ENCODE measurements around the gene SLIT3. TPM values are rescaled to one million over a fixed set of nuclear protein-coding genes. Genes with fewer than 3 reads are reported as not detected.

SLIT3 gene
- total RNA-seq, 2 experiments from 2014 or later = 0.15 TPM; not detected in 1

DNA sequence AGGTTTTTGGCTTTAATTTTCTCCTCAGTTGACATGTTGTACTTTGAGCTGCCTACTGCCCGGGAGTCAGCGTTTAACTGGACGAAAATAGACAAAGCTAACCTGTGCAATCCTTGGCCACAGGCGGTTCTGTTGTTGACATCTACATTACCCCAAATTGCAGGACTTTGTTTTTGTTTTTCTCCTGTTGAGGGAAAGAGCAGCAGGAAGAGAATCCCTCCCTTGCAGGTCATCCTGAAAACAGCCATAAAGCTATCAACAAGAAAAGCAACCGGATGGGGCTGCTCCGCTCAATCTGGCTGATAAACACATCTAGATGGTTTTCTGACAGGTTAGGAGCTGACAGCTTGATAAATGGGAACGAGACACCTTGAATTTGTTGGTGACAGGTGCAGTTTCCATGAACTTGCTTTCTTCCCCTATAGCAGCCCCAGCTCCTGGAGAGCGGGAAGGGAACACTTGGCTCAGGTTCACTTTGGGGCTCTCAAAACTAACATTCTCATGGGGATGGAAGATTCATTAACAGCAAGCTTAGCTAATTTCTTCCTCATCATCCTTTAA is 331.5 kb downstream of the SLIT3 start:
- no peak for DNase-seq
- Mint-ChIP-seq H3K4me3 (no peak overlapping the region), H3K27me3 (peaks cover 9% of the 10 kb centered on the region), H3K27ac (no peak overlapping the region), H3K36me3 (ENCODE audit: low read depth) (no peaks in the 10 kb centered on the region), H3K4me1 (no peaks in the 10 kb centered on the region), H3K9me3 (no peaks in the 10 kb centered on the region)
- ChIA-PET POLR2A (no interaction called here), CTCF (no interaction called here)

GRCh38 chr5:168967882-168968620 is 332.9 kb downstream of the SLIT3 start:
- ChIA-PET CTCF (no interaction called here), POLR2A (no interaction called here)
- Mint-ChIP-seq H3K27ac (no peak overlapping the region), H3K4me3 (no peak overlapping the region), H3K27me3 (peaks cover 9% of the 10 kb centered on the region), H3K4me1 (no peaks in the 10 kb centered on the region), H3K9me3 (no peaks in the 10 kb centered on the region), H3K36me3 (ENCODE audit: low read depth) (no peaks in the 10 kb centered on the region)
- no peak for DNase-seq

GRCh38 chr5:168965638-168966037 is 335.3 kb downstream of the SLIT3 start:
- Mint-ChIP-seq H3K27ac (no peak overlapping the region), H3K27me3 (peaks cover 9% of the 10 kb centered on the region), H3K4me1 (no peaks in the 10 kb centered on the region), H3K9me3 (no peaks in the 10 kb centered on the region), H3K4me3 (no peak overlapping the region), H3K36me3 (ENCODE audit: low read depth) (no peaks in the 10 kb centered on the region)
- ChIA-PET CTCF (no interaction called here), POLR2A (no interaction called here)
- DNase-seq = no peak

GRCh38 chr5:168964182-168964581 is 336.8 kb downstream of the SLIT3 start:
- CTCF ChIA-PET = no interaction called here
- H3K36me3 Mint-ChIP-seq (ENCODE audit: low read depth) = no peaks in the 10 kb centered on the region
- POLR2A ChIA-PET = no interaction called here

GRCh38 chr5:168962306-168962705 is 338.6 kb downstream of the SLIT3 start:
- H3K36me3 Mint-ChIP-seq (ENCODE audit: low read depth) = no peaks in the 10 kb centered on the region
- H3K9me3 Mint-ChIP-seq = no peaks in the 10 kb centered on the region
- peaks cover 4% of the 10 kb centered on the region for H3K4me1 Mint-ChIP-seq
- peaks cover 9% of the 10 kb centered on the region for H3K27me3 Mint-ChIP-seq
- no peak overlapping the region for H3K27ac Mint-ChIP-seq
- no peak for DNase-seq
- POLR2A ChIA-PET = no interaction called here
- no peak overlapping the region for H3K4me3 Mint-ChIP-seq
- CTCF ChIA-PET = interaction anchor here (1.5 kb wide), 1 partner anchor 18 kb away, joined by 3 read pairs; no protein-coding TSS in a partner anchor

More at GRCh38 chr5:168964182-168964581, 336.8 kb downstream of the SLIT3 start:
- Mint-ChIP-seq H3K27me3 (peaks cover 9% of the 10 kb centered on the region), H3K27ac (no peak overlapping the region), H3K4me1 (peaks cover 4% of the 10 kb centered on the region), H3K4me3 (no peak overlapping the region), H3K9me3 (no peaks in the 10 kb centered on the region)
- DNase-seq = no peak

DNA sequence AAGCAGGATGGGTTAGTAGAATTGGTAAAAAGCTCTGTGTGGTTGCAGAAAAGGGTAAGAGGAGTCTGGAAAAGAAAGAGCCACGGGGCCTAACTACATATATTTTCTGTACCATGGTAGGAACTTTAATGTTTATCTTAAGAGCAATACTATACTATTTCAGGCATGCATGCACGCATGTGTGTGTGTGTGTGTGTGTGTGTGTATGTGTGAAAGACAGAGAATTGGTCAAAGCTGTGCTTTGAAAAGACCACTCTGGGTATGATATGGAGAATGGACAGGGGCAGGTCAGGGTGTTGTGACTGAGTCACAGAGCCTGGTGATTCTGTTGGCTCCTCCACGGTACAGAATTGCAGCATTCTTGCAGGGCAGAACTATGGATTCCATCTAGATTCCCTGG is 339.3 kb downstream of the SLIT3 start:
- no peak overlapping the region for H3K4me3 Mint-ChIP-seq
- peaks cover 4% of the 10 kb centered on the region for H3K4me1 Mint-ChIP-seq
- DNase-seq = no peak
- no peaks in the 10 kb centered on the region for H3K36me3 Mint-ChIP-seq (ENCODE audit: low read depth)
- no peak overlapping the region for H3K27ac Mint-ChIP-seq
- ChIA-PET POLR2A (no interaction called here), CTCF (interaction anchor here (1.5 kb wide), 1 partner anchor 18 kb away, joined by 3 read pairs; no protein-coding TSS in a partner anchor)
- no peaks in the 10 kb centered on the region for H3K9me3 Mint-ChIP-seq
- peaks cover 9% of the 10 kb centered on the region for H3K27me3 Mint-ChIP-seq

- Mint-ChIP-seq H3K4me1 (peaks cover 4% of the 10 kb centered on the region), H3K4me3 (no peak overlapping the region), H3K9me3 (no peaks in the 10 kb centered on the region), H3K27me3 (peaks cover 5% of the 10 kb centered on the region), H3K36me3 (ENCODE audit: low read depth) (no peaks in the 10 kb centered on the region), H3K27ac (no peak overlapping the region)
- ChIA-PET POLR2A (no interaction called here), CTCF (no interaction called here)
- DNase-seq = no peak
These were observed 340.4 kb downstream of the SLIT3 start for GRCh38 chr5:168960497-168960896.

DNA sequence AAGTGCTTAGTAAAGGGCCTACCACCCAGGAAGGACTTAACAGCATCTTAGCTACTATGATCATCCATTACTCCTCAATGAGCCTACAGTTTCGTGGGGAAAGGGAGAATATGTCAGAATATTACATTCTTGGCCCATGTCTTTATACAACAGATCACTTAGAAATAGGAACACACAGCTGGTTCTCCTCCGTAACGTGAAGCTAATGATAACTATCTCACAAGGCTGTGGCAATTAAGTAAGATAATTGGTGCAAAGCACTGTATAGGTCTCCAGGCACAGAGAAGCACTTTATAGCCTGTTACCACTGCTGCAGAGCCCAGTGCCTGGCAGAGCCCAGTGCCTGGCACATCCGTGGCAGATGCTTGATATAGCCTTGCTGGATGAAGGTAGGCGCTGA is 347.6 kb downstream of the SLIT3 start:
- no peaks in the 10 kb centered on the region for H3K27me3 Mint-ChIP-seq
- POLR2A ChIA-PET = no interaction called here
- no peaks in the 10 kb centered on the region for H3K36me3 Mint-ChIP-seq (ENCODE audit: low read depth)
- no peak for DNase-seq
- CTCF ChIA-PET = no interaction called here
- no peak overlapping the region for H3K4me3 Mint-ChIP-seq
- peaks cover 7% of the 10 kb centered on the region for H3K4me1 Mint-ChIP-seq
- no peaks in the 10 kb centered on the region for H3K9me3 Mint-ChIP-seq
- no peak overlapping the region for H3K27ac Mint-ChIP-seq

DNA sequence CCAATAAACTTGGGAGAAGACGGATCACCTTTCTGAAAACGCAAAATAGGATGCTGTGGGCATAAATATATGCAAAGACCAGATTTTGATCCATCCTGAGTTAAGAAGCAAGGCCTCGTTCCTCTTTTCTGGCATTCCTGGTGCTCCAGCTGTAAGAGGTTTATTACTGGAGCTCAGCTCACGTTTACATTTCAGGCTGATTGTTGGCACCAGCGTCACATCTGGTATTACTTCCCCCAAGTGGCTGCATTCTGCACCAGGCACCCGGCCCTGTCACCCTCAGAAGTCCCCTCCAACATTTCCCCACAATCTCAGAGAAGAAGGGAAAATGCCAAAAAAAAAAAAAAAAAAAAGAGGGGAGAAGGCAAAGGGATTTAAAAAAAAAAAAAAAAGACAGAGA is 348.7 kb downstream of the SLIT3 start:
- H3K36me3 Mint-ChIP-seq (ENCODE audit: low read depth) = no peaks in the 10 kb centered on the region
- H3K9me3 Mint-ChIP-seq = no peaks in the 10 kb centered on the region
- no peak overlapping the region for H3K27ac Mint-ChIP-seq
- no peak overlapping the region for H3K4me3 Mint-ChIP-seq
- DNase-seq = no peak
- no peaks in the 10 kb centered on the region for H3K27me3 Mint-ChIP-seq
- CTCF ChIA-PET = no interaction called here
- H3K4me1 Mint-ChIP-seq = peaks cover 7% of the 10 kb centered on the region
- POLR2A ChIA-PET = no interaction called here

DNA sequence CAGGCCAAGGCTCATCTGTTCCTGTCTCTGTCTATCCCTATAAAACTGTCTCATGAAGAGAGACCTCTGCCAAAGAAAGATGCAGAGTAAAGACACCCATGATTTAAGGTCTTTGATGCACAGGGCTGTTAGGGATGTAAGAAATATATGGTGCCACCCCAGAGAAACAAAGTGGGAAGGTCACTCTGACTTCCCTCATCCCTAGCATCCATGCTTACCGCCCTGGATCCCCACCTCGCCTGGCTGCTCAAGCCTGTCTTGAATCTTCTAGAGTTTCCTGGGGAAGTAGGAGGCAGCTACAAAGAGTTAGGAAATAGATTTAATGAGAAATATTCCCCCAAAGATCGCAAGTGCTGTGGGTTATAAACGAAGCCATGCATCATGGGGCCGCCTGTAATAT is 349.2 kb downstream of the SLIT3 start:
- Mint-ChIP-seq H3K9me3 (no peaks in the 10 kb centered on the region), H3K4me3 (no peak overlapping the region), H3K36me3 (ENCODE audit: low read depth) (no peaks in the 10 kb centered on the region), H3K4me1 (peaks cover 7% of the 10 kb centered on the region), H3K27ac (no peak overlapping the region), H3K27me3 (no peaks in the 10 kb centered on the region)
- no peak for DNase-seq
- ChIA-PET CTCF (no interaction called here), POLR2A (no interaction called here)

DNA sequence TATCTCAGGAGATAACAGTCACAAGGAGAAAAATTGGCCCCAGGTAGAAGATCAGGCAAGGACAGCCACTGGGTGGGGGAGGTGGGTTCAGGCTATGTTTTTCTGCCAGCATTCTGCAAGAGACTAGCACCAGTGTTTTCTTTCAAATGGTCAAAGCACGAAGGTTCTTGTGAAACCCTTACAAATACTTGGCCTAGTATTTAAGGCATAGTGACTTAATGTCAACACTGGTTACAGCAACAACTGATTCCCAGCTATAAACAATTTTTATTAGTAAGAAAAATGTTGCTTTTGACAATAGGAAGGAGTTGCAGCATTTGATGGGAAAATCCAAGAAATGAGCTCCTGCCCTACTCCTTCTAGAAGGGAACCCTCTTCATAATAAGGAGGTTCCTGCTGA is 349.6 kb downstream of the SLIT3 start:
- no peak for DNase-seq
- POLR2A ChIA-PET = no interaction called here
- Mint-ChIP-seq H3K9me3 (no peaks in the 10 kb centered on the region), H3K4me3 (no peak overlapping the region), H3K4me1 (peaks cover 7% of the 10 kb centered on the region), H3K27ac (no peak overlapping the region), H3K36me3 (ENCODE audit: low read depth) (no peaks in the 10 kb centered on the region), H3K27me3 (no peaks in the 10 kb centered on the region)
- CTCF ChIA-PET = no interaction called here

DNA sequence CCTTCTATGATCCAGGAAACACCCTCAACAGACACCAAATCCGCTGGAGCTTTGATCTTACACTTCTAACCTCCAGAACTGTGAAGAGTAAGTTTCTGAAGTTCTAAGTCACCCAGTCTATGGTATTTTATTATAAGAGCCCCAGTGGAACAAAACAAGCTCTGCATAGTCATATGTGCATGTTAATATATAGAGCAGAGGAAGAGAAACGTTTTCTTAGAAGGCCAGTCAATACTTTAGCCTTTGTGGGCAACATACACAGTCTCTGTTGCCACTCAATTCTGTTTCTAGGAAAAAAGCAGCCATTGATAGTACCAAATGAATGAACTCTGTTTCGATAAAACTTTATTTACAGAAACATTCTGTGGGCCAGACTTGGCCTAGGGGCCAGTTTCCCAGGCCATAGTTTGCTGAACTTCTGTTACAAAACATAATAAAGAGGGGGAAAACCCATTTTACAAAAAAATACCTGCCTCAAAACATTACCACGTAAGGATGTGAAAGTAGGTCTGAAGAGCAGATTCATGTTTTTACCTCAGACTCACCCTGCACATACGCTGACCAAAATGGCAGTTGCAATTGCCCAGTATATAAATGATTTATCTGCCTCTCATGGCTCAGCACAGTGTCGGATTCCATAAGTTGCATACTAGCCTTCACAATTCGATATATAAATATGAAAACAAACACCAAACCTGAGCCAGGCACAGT is 350.5 kb downstream of the SLIT3 start:
- CTCF ChIA-PET = no interaction called here
- Mint-ChIP-seq H3K4me3 (no peak overlapping the region), H3K9me3 (no peaks in the 10 kb centered on the region), H3K27ac (no peak overlapping the region), H3K4me1 (peaks cover 7% of the 10 kb centered on the region), H3K36me3 (ENCODE audit: low read depth) (no peaks in the 10 kb centered on the region), H3K27me3 (no peaks in the 10 kb centered on the region)
- POLR2A ChIA-PET = no interaction called here
- no peak for DNase-seq

DNA sequence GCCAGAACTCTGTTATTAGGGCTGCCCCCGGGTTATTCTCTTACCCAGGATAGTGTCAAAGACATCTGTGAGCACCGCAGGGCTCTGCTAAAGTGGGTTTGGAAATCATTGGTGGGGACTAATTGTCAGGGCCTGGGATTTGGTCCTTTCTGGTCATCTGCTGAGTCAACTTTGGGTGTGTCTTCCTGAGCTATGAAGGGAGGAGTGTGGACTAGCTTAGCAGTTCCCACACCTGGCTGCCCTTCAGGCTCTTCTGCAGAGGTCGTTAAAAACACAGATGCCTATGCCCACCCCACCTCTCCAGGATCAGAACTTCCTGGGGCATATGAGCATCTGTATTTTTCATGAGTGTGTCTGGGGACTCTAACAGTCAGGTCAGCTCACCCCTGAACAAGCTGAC is 352.2 kb downstream of the SLIT3 start:
- Mint-ChIP-seq H3K4me3 (no peak overlapping the region), H3K27ac (no peak overlapping the region), H3K9me3 (no peaks in the 10 kb centered on the region), H3K27me3 (no peaks in the 10 kb centered on the region), H3K36me3 (ENCODE audit: low read depth) (no peaks in the 10 kb centered on the region), H3K4me1 (peaks cover 7% of the 10 kb centered on the region)
- no peak for DNase-seq
- POLR2A ChIA-PET = no interaction called here
- CTCF ChIA-PET = interaction anchor here (0.6 to 1.4 kb wide), 3 partner anchors 12 to 1199 kb away, joined by 3 read pairs; no protein-coding TSS in a partner anchor
